MM.1S (cell line): Measurements from ENCODE around the gene IQCM.

Experiments used
- EZH2phosphoT487 ChIP-seq: fragments of 300-600 bp; sonication (generic); IDR thresholded peaks from 2 replicates; pipeline ENCODE4 v1.6.1; 2018; ENCODE audit warnings: antibody characterized with exemption, low read length
- TF ChIP-seq, protein P1 (sequence below): fragments of 300-600 bp; sonication (generic); IDR thresholded peaks from 2 replicates; pipeline ENCODE4 v1.5.1; 2016; ENCODE audit warnings: antibody characterized with exemption, low read length, mixed read lengths

DNA sequence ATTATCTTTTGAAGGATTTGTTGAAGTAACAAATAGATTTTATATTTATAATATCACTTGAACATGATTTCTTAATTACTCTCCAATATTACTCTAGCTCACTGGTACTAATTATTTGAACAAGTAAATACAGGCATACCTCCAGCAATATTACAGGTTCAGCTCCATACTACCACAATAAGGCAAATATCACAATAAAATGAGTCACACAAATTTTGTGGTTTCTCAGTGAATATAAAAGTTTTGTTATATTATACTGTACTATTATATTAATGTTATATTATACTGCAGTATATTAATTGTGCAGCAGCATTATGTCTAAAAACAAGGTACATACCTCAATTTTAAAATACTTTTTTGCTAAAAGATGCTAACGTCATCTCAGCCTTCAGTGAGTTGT lies 22.4 kb upstream of the IQCM start:
- TF ChIP-seq EZH2phosphoT487 = no peak
- TF ChIP-seq, protein P1, sequence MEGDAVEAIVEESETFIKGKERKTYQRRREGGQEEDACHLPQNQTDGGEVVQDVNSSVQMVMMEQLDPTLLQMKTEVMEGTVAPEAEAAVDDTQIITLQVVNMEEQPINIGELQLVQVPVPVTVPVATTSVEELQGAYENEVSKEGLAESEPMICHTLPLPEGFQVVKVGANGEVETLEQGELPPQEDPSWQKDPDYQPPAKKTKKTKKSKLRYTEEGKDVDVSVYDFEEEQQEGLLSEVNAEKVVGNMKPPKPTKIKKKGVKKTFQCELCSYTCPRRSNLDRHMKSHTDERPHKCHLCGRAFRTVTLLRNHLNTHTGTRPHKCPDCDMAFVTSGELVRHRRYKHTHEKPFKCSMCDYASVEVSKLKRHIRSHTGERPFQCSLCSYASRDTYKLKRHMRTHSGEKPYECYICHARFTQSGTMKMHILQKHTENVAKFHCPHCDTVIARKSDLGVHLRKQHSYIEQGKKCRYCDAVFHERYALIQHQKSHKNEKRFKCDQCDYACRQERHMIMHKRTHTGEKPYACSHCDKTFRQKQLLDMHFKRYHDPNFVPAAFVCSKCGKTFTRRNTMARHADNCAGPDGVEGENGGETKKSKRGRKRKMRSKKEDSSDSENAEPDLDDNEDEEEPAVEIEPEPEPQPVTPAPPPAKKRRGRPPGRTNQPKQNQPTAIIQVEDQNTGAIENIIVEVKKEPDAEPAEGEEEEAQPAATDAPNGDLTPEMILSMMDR = no peak
